Posterior cingulate gyrus (tissue), 11 donors: ENCODE data around the gene ABHD5.
A peak's percentile ranks its signal among the peaks of the same experiment; 100 is the strongest.

Experiments
- DNase-seq, 10 donors: peaks; one replicate each; pipeline versions ENCODE4 v3.0.0 to v3.0.0-alpha.2; 2020 to 2021; ENCODE audit warnings: mixed read lengths in 3 of 10
- intact Hi-C: fragments of 100-400 bp; cut with DNase I; formaldehyde crosslinking; loops from one replicate; pipeline ENCODE4 v1.15.1; 2023

ABHD5 gene

DNA sequence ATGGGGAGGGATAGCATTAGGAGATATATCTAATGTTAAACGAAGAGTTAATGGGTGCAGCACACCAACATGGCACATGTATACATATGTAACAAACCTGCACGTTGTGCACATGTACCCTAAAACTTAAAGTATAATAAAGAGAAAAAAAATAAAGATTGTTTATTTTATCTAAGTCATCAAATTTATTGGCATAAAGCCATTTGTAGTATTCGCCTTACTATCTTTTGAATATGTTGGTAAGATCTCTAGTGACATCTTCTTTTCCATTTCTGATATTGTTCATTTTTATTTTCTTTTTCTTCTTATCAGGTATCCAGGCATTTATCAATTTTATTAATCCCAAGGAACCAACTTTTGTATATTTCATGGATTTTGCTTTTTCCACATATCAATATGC is 5.8 kb upstream of the ABHD5 start:
- intact Hi-C loops = no loop called here

DNA sequence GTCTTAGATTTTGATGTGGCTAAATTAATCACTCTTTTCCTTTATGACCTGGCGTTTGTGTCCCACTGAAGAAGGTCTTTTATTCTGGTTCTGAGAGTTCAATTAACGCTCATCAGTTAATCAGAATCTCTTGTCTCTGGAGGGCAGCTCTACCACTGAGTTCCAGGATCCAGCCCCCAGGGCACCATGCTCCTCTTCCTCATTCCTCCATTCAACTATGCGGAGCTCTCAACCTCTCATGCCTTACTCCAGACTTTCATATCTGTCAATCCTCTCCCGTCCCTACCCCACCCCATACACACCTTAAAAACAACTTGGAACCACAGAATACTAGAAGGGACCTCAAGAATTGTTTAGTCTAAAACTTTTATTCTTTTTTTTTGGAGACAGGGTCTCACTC is 4.8 kb upstream of the ABHD5 start:
- DNase-seq = no peak
- intact Hi-C loops = no loop called here

More for the DNA sequence above, 5.8 kb upstream of the ABHD5 start:
- DNase-seq = no peak

GRCh38 chr3:43686333-43686699 is 4.4 kb upstream of the ABHD5 start:
- DNase-seq = no peak
- intact Hi-C loops = no loop called here

DNA sequence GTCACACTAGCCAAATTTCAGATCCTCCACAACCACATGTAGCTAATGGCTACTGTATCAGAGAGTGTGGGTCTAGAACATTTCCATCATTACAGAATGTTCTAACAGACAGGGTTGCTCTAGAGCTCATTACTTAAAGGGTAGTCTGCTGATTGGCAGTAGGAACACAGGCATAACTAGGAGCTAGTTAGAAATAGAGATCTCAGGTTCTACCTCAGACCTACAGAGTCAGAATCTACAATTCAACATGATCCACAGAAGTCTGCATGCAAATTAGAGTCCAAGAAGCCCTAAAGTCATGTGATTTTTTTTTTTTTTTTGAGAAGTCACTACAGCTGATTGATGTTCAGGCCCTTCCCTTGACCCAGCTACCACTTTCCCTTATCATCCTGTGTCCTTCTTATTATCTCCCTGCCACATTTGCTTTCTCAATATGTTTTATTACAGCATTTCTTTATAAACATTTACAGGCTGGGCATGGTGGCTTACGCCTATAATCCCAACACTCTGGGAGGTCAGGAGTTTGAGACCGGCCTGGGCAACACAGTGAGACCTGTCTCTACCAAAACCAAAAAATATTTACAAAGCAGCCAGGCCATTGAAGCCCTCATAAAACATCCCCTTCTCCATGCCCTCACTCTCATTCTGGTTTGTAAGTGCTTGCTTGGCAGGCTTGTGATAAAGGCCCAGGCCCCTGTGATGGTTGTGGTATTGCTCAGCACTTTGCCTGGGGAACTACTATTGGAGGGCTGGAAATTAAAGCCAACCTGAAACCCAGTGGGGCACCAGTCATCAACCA is 3.8 kb upstream of the ABHD5 start:
- intact Hi-C loops = no loop called here
- no peak for DNase-seq

DNA sequence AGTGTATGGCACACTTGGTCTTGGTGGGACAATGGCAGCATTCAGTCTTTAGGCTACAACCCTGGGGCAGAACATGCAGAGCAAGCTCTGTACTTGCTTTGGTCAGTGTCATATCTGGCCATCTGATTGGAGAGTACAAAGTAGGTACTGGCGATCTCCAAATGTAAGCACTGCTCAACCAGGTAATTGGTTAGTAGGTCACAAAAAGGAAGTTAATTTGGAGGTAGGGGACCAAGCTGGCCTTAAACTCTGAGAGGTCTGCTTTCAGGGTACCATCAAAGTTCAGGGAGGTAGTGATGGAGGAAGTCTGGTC is 3.3 kb upstream of the ABHD5 start:
- no peak for DNase-seq
- intact Hi-C loops = no loop called here

GRCh38 chr3:43688245-43688650 is 2.5 kb upstream of the ABHD5 start:
- intact Hi-C loops = no loop called here
- no peak for DNase-seq

- DNase-seq = no peak
- intact Hi-C loops = no loop called here
Observed at GRCh38 chr3:43689166-43689565, 1.6 kb upstream of the ABHD5 start.

DNA sequence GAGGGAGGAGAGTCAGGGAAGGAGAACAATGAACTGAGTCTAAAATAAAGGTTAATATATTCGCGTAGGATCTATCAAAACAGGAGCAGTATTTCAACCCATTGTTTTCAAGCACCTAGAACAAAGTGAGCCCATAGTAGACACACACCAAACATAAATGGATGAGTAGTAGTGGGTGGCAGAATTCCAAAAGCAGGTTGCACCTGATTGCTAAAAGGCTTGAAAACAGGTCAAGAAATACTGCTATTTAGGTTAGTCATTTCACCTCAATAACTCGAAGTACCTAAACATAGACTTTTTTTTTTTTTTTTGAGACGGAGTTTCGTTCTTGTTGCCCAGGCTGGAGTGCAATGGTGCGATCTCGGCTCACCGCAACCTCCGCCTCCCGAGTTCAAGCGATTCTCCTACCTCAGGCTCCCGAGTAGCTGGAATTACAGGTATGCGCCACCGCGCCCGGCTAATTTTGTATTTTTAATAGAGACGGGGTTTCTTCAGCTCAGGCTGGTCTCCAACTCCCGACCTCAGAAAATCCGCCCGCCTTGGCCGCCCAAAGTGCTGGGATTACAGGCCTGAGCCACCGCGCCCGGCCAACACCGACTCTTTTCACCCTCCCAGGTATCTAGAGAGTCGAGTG is 855 bp upstream of the ABHD5 start:
- peak in 3 of 10 donors; percentile 27 to 83 (median 75) for DNase-seq
- intact Hi-C loops = loop anchor here (2.0 kb wide), 1 partner anchor 67 kb away; the partner anchor contains the start of gene ANO10

- DNase-seq = peak in 9 of 10 donors; percentile 24 to 92 (median 55)
Observed at GRCh38 chr3:43691120-43691995, 620 bp downstream of the ABHD5 start.

GRCh38 chr3:43692085-43692855 is 1.5 kb downstream of the ABHD5 start:
- intact Hi-C loops = no loop called here

More at GRCh38 chr3:43691120-43691995, 620 bp downstream of the ABHD5 start:
- intact Hi-C loops = loop anchor here (2.0 kb wide), 1 partner anchor 69 kb away; the partner anchor contains the start of gene ANO10

GRCh38 chr3:43692971-43693370 is 2.2 kb downstream of the ABHD5 start:
- intact Hi-C loops = no loop called here
- DNase-seq = no peak

More at GRCh38 chr3:43692085-43692855, 1.5 kb downstream of the ABHD5 start:
- no peak for DNase-seq

GRCh38 chr3:43693594-43693993 is 2.9 kb downstream of the ABHD5 start:
- no peak for DNase-seq
- intact Hi-C loops = no loop called here

GRCh38 chr3:43695443-43695842 is 4.7 kb downstream of the ABHD5 start:
- intact Hi-C loops = no loop called here
- no peak for DNase-seq

DNA sequence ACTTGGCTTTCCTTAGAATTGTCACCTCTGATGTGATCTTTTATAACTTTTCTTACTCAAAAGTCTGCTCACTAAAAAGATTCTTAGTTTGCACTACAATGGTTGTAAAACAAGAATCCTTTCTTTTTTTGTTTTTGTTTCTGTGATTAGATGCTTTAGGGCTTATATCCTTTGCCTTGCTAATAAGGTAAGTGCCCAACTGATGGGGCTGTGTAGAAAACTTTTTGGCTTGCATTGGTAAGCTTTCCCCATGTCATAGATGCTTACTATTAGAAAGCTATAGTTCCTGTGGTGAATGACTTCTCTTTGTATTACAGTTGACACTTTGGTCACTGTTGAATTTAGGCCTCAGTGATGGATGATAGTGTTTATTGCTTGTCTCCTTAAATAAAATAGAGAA is 5.1 kb downstream of the ABHD5 start:
- intact Hi-C loops = no loop called here
- no peak for DNase-seq

- DNase-seq = no peak
- intact Hi-C loops = no loop called here
Observed at GRCh38 chr3:43696441-43696840, 5.7 kb downstream of the ABHD5 start.

GRCh38 chr3:43696881-43697280 is 6.1 kb downstream of the ABHD5 start:
- no peak for DNase-seq
- intact Hi-C loops = no loop called here

- intact Hi-C loops = no loop called here
- DNase-seq = no peak
Observed at GRCh38 chr3:43699864-43700263, 9.1 kb downstream of the ABHD5 start.

- DNase-seq = no peak
- intact Hi-C loops = no loop called here
Observed at GRCh38 chr3:43704697-43705096, 14.0 kb downstream of the ABHD5 start.

- intact Hi-C loops = no loop called here
- no peak for DNase-seq
Observed at GRCh38 chr3:43706342-43706741, 15.6 kb downstream of the ABHD5 start.

DNA sequence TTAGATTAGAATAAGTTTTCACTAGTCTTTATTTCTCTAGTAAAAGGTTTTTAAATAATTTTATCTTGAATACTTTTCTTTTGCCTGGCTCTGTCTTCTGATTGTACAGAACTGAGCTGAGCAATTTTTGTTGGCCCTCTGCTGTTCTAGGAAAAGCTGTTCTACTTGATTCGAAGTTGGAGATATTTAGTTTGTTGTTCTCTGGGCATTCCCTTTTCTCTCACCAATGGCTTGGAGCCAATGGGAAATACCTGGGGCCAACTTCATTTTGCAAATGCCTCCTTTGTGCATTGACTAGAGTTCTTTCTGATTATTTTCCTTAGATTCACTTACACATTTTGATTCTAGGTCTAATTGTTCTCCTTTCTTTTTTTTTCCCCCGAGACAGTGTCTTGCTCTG is 16.5 kb downstream of the ABHD5 start:
- intact Hi-C loops = no loop called here
- no peak for DNase-seq
